ENCODE results near the gene ACTMAP.

ACTMAP gene

GRCh38 chr19:40758491-40758890, 8.2 kb upstream of the ACTMAP start:
- DNase-seq, result no peak
- H3K4me3 ChIP-seq (ENCODE audit: low read depth, low read length), result no peak overlapping the region
- no peak overlapping the region for H3K27ac ChIP-seq
- H3K27me3 ChIP-seq (replicated peaks), result no peaks in the 10 kb centered on the region
- in situ Hi-C loops (cut with HindIII; ENCODE audit: low pct_ligation_motif_present, low sequenced_read_pairs), result no loop called here
- peaks cover 71% of the 10 kb centered on the region for H3K36me3 ChIP-seq (replicated peaks)
- TF ChIP-seq CTCF (IDR thresholded peaks at IDR 0.05; ENCODE audit: low read depth, low read length, missing control alignments), result no peak

- Histone ChIP-seq H3K36me3 (replicated peaks) (peaks cover 53% of the 10 kb centered on the region), H3K27ac (no peak overlapping the region), H3K4me3 (ENCODE audit: low read depth, low read length) (no peak overlapping the region), H3K27me3 (replicated peaks) (no peaks in the 10 kb centered on the region)
- in situ Hi-C loops (cut with HindIII; ENCODE audit: low pct_ligation_motif_present, low sequenced_read_pairs), result no loop called here
- DNase-seq, result no peak
- TF ChIP-seq CTCF (IDR thresholded peaks at IDR 0.05; ENCODE audit: low read depth, low read length, missing control alignments), result no peak
These were observed 6.3 kb upstream of the ACTMAP start for GRCh38 chr19:40756502-40757110.

GRCh38 chr19:40755791-40756190, 5.5 kb upstream of the ACTMAP start:
- peaks cover 48% of the 10 kb centered on the region for H3K36me3 ChIP-seq (replicated peaks)
- in situ Hi-C loops (cut with HindIII; ENCODE audit: low pct_ligation_motif_present, low sequenced_read_pairs), result no loop called here

GRCh38 chr19:40755248-40755624, 5.0 kb upstream of the ACTMAP start:
- H3K27me3 ChIP-seq (replicated peaks), result no peaks in the 10 kb centered on the region
- in situ Hi-C loops (cut with HindIII; ENCODE audit: low pct_ligation_motif_present, low sequenced_read_pairs), result no loop called here
- H3K27ac ChIP-seq, result no peak overlapping the region
- no peak for DNase-seq
- H3K36me3 ChIP-seq (replicated peaks), result peaks cover 42% of the 10 kb centered on the region
- TF ChIP-seq CTCF (IDR thresholded peaks at IDR 0.05; ENCODE audit: low read depth, low read length, missing control alignments), result no peak
- no peak overlapping the region for H3K4me3 ChIP-seq (ENCODE audit: low read depth, low read length)

More at GRCh38 chr19:40755791-40756190, 5.5 kb upstream of the ACTMAP start:
- H3K27ac ChIP-seq, result no peak overlapping the region
- no peak for TF ChIP-seq CTCF (IDR thresholded peaks at IDR 0.05; ENCODE audit: low read depth, low read length, missing control alignments)
- no peak overlapping the region for H3K4me3 ChIP-seq (ENCODE audit: low read depth, low read length)
- no peaks in the 10 kb centered on the region for H3K27me3 ChIP-seq (replicated peaks)
- no peak for DNase-seq

- in situ Hi-C loops (cut with HindIII; ENCODE audit: low pct_ligation_motif_present, low sequenced_read_pairs), result no loop called here
- TF ChIP-seq CTCF (IDR thresholded peaks at IDR 0.05; ENCODE audit: low read depth, low read length, missing control alignments), result no peak
- no peak overlapping the region for H3K4me3 ChIP-seq (ENCODE audit: low read depth, low read length)
- DNase-seq, result no peak
- no peaks in the 10 kb centered on the region for H3K27me3 ChIP-seq (replicated peaks)
- H3K36me3 ChIP-seq (replicated peaks), result peaks cover 37% of the 10 kb centered on the region
- H3K27ac ChIP-seq, result no peak overlapping the region
These were observed 4.5 kb upstream of the ACTMAP start for GRCh38 chr19:40754611-40755247.

Data from brain microvascular endothelial cell (primary cell).